ENCODE measurements around the gene CPNE7. TPM values are rescaled to one million over a fixed set of nuclear protein-coding genes. Genes with fewer than 3 reads are reported as not detected.

Gene CPNE7
- total RNA-seq, 1 donor from 2014 or later = 1.1 TPM

GRCh38 chr16:89556750-89557689 is 18.5 kb upstream of the CPNE7 start:
- DNase-seq (ENCODE audit: low read depth) (peak; percentile 53), FAIRE-seq (no peak)
- H3K36me3 ChIP-seq (ENCODE audit: control insufficient read depth, insufficient read depth, low read length) = peaks cover 19% of the 10 kb centered on the region

DNA sequence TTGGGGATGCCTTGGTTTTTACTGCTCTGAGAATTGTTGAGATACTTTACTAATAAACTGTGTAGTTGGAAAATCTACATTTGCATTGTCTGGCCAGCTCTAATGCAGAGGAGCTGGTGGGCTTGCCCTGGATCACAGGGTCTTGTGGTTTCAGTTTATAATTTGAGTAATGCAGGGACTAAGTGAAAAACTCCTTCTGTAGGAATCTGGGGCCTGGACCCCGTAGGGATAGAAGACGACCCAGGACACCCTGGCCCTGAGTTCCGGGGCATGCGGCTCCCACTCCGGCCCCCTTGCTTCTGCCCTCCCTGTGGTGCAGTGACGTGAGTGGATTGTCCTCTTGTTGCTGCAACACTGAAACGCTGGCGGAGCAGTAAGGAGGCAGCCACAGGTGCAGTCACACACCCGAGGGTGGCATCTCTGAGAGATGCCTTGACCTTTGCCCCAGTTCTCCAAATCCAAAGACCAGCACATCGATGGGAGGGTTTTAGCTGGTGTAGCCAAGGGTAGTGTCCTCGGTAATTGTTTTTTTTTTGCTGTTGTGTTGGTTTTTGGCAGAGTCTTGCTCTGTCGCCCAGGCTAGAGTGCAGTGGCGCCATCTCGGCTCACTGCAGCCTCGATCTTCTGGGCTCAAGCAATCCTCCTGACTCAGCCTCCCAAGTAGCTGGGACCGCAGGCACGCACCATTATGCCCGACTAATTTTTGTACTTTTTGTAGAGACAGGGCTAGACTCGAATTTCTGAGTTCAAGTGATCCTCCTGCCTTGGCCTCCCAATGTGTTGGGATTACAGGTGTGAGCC is 17.7 kb upstream of the CPNE7 start:
- FAIRE-seq = no peak
- no peak for TF ChIP-seq CTCF (IDR thresholded peaks at IDR 0.05; ENCODE audit: insufficient read depth, low read length, severe bottlenecking)
- Histone ChIP-seq H3K4me3 (ENCODE audit: low read depth, low read length) (no peak overlapping the region), H3K36me3 (ENCODE audit: control insufficient read depth, insufficient read depth, low read length) (peaks cover 24% of the 10 kb centered on the region), H3K27me3 (ENCODE audit: control insufficient read depth, insufficient read depth, low read length) (no peaks in the 10 kb centered on the region)
- DNase-seq (ENCODE audit: low read depth) = no peak

More at GRCh38 chr16:89556750-89557689, 18.5 kb upstream of the CPNE7 start:
- Histone ChIP-seq H3K4me3 (ENCODE audit: low read depth, low read length) (no peak overlapping the region), H3K27me3 (ENCODE audit: control insufficient read depth, insufficient read depth, low read length) (no peaks in the 10 kb centered on the region)
- TF ChIP-seq CTCF (IDR thresholded peaks at IDR 0.05; ENCODE audit: insufficient read depth, low read length, severe bottlenecking) = peak; percentile 87

DNA sequence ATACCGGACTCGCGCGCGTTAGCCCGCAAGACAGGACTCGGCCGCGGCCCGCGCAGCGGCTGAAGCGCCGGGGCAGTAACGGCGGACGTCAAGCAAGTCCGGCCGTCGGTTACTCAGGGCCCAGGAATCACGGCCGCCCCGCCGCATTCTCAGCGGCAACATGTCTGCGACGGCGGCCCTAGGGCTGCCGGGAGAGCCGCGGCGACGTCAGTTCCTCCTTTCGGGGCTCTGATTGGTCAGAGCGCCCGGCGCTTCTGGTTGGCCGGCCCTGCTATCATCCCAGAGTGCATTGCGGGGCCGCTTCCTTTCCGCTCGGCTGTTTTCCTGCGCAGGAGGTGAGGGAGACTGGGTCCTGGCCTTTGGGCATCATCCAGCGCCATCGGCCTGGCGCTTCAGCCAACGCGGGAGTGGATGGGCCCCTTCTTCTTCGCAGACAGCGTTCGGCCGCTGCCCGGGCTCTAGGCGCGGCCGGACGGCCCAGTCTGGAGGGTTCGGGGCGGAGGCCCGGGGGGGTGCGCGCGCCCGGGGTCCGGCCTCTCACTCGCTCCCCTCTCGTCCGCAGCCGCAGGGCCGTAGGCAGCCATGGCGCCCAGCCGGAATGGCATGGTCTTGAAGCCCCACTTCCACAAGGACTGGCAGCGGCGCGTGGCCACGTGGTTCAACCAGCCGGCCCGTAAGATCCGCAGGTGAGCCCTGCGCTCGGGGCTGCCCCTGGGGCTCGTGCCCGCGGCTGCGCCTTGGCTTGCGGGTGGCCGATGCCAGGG is 15.0 kb upstream of the CPNE7 start, which contains the start of gene RPL13:
TSS of gene RPL13 (plus strand) at position 305 of the 764 bp plus-strand sequence. CDS start at position 583, 278 bp downstream.
- H3K36me3 ChIP-seq (ENCODE audit: control insufficient read depth, insufficient read depth, low read length) = peaks cover 23% of the 10 kb centered on the region
- no peak for TF ChIP-seq CTCF (IDR thresholded peaks at IDR 0.05; ENCODE audit: insufficient read depth, low read length, severe bottlenecking)
- H3K4me3 ChIP-seq (ENCODE audit: low read depth, low read length) = peak within 1 kb of the TSS; percentile 91
- FAIRE-seq = no peak
- H3K27me3 ChIP-seq (ENCODE audit: control insufficient read depth, insufficient read depth, low read length) = no peaks in the 10 kb centered on the region
- DNase-seq (ENCODE audit: low read depth) = peak; percentile 85

GRCh38 chr16:89561142-89561883 is 14.2 kb upstream of the CPNE7 start:
- Histone ChIP-seq H3K4me3 (ENCODE audit: low read depth, low read length) (peak overlapping the region; percentile 91), H3K36me3 (ENCODE audit: control insufficient read depth, insufficient read depth, low read length) (peaks cover 23% of the 10 kb centered on the region), H3K27me3 (ENCODE audit: control insufficient read depth, insufficient read depth, low read length) (no peaks in the 10 kb centered on the region)
- FAIRE-seq = no peak
- no peak for DNase-seq (ENCODE audit: low read depth)
- TF ChIP-seq CTCF (IDR thresholded peaks at IDR 0.05; ENCODE audit: insufficient read depth, low read length, severe bottlenecking) = no peak

All from bronchial epithelial cell (primary cell).